ENCODE results near the gene RBMS2. TPM values are rescaled to one million over a fixed set of nuclear protein-coding genes. Genes with fewer than 3 reads are reported as not detected.
"Not testable (repeated sequence)": the region's sequence is repeated elsewhere in the genome, so short reads cannot be mapped to it uniquely, and the experiment has no call there.

RBMS2 gene
- total RNA-seq, 1 experiment from 2014 or later, result 9.3 TPM

GRCh38 chr12:56537546-56537945 is 15.9 kb downstream of the RBMS2 start:
- no peak for DNase-seq
- H3K9me3 ChIP-seq (replicated peaks), result no peaks in the 10 kb centered on the region
- peaks cover 4% of the 10 kb centered on the region; the same call in 1 of the 2 replicates for H3K4me1 ChIP-seq
- no peak overlapping the region for H3K4me3 ChIP-seq
- no peak overlapping the region for H3K27ac ChIP-seq
- H3K36me3 ChIP-seq, result no peaks in the 10 kb centered on the region
- H3K27me3 ChIP-seq, result no peaks in the 10 kb centered on the region

GRCh38 chr12:56541631-56542030 is 20.0 kb downstream of the RBMS2 start:
- no peaks in the 10 kb centered on the region for H3K27me3 ChIP-seq
- no peak for DNase-seq
- H3K4me1 ChIP-seq, result peaks cover 4% of the 10 kb centered on the region; the same call in 1 of the 2 replicates
- H3K36me3 ChIP-seq, result no peaks in the 10 kb centered on the region
- H3K27ac ChIP-seq, result no peak overlapping the region
- no peak overlapping the region for H3K4me3 ChIP-seq
- H3K9me3 ChIP-seq (replicated peaks), result no peaks in the 10 kb centered on the region

GRCh38 chr12:56542164-56542563 is 20.5 kb downstream of the RBMS2 start:
- Histone ChIP-seq H3K27ac (no peak overlapping the region), H3K9me3 (replicated peaks) (no peaks in the 10 kb centered on the region), H3K4me3 (no peak overlapping the region), H3K27me3 (no peaks in the 10 kb centered on the region), H3K36me3 (no peaks in the 10 kb centered on the region), H3K4me1 (peaks cover 4% of the 10 kb centered on the region; the same call in 1 of the 2 replicates)
- DNase-seq, result no peak

- Histone ChIP-seq H3K4me1 (no peaks in the 10 kb centered on the region), H3K4me3 (no peak overlapping the region), H3K27me3 (no peaks in the 10 kb centered on the region), H3K36me3 (no peaks in the 10 kb centered on the region), H3K27ac (no peak overlapping the region), H3K9me3 (replicated peaks) (no peaks in the 10 kb centered on the region)
- no peak for DNase-seq
Observed at GRCh38 chr12:56545023-56545604, 23.5 kb downstream of the RBMS2 start.

- Histone ChIP-seq H3K4me1 (no peaks in the 10 kb centered on the region), H3K9me3 (replicated peaks) (no peaks in the 10 kb centered on the region), H3K4me3 (no peak overlapping the region), H3K27me3 (no peaks in the 10 kb centered on the region), H3K36me3 (no peaks in the 10 kb centered on the region), H3K27ac (no peak overlapping the region)
- DNase-seq, result no peak
Observed at GRCh38 chr12:56546680-56547079, 25.1 kb downstream of the RBMS2 start.

- Histone ChIP-seq H3K4me1 (no peaks in the 10 kb centered on the region), H3K27me3 (no peaks in the 10 kb centered on the region), H3K36me3 (no peaks in the 10 kb centered on the region), H3K9me3 (replicated peaks) (no peaks in the 10 kb centered on the region), H3K27ac (no peak overlapping the region), H3K4me3 (no peak overlapping the region)
- no peak for DNase-seq
Observed at GRCh38 chr12:56551070-56551469, 29.4 kb downstream of the RBMS2 start.

- Histone ChIP-seq H3K36me3 (no peaks in the 10 kb centered on the region; the same call in 1 of the 2 replicates), H3K4me3 (peak overlapping the region; percentile 26), H3K27me3 (no peaks in the 10 kb centered on the region), H3K4me1 (peaks cover 21% of the 10 kb centered on the region), H3K27ac (peak overlapping the region; percentile 43), H3K9me3 (replicated peaks) (no peaks in the 10 kb centered on the region)
- peak; percentile 83 to 89 for DNase-seq
Observed at GRCh38 chr12:56565510-56566101, 44.0 kb downstream of the RBMS2 start.

GRCh38 chr12:56568146-56568545 is 46.5 kb downstream of the RBMS2 start:
- H3K4me3 ChIP-seq, result no peak overlapping the region
- peaks cover 23% of the 10 kb centered on the region for H3K4me1 ChIP-seq
- no peaks in the 10 kb centered on the region for H3K27me3 ChIP-seq
- H3K9me3 ChIP-seq (replicated peaks), result no peaks in the 10 kb centered on the region
- DNase-seq, result no peak
- no peaks in the 10 kb centered on the region; the same call in 1 of the 2 replicates for H3K36me3 ChIP-seq
- H3K27ac ChIP-seq, result no peak overlapping the region

- Histone ChIP-seq H3K4me1 (peaks cover 20% of the 10 kb centered on the region), H3K9me3 (replicated peaks) (no peaks in the 10 kb centered on the region), H3K36me3 (no peaks in the 10 kb centered on the region), H3K27ac (no peak overlapping the region), H3K27me3 (no peaks in the 10 kb centered on the region), H3K4me3 (no peak overlapping the region)
- no peak for DNase-seq
Observed at GRCh38 chr12:56571121-56571520, 49.5 kb downstream of the RBMS2 start.

GRCh38 chr12:56572288-56572687 is 50.7 kb downstream of the RBMS2 start:
- Histone ChIP-seq H3K9me3 (replicated peaks) (no peaks in the 10 kb centered on the region), H3K4me1 (peaks cover 18% of the 10 kb centered on the region), H3K4me3 (no peak overlapping the region), H3K27me3 (no peaks in the 10 kb centered on the region), H3K36me3 (no peaks in the 10 kb centered on the region), H3K27ac (no peak overlapping the region)
- DNase-seq, result no peak

GRCh38 chr12:56574210-56574609 is 52.6 kb downstream of the RBMS2 start:
- H3K36me3 ChIP-seq, result no peaks in the 10 kb centered on the region
- H3K27me3 ChIP-seq, result no peaks in the 10 kb centered on the region
- no peak overlapping the region for H3K4me3 ChIP-seq
- DNase-seq, result no peak
- H3K27ac ChIP-seq, result no peak overlapping the region
- H3K4me1 ChIP-seq, result peaks cover 18% of the 10 kb centered on the region
- H3K9me3 ChIP-seq (replicated peaks), result no peaks in the 10 kb centered on the region

GRCh38 chr12:56577248-56577647 is 55.6 kb downstream of the RBMS2 start:
- H3K4me3 ChIP-seq; H3K36me3 ChIP-seq; H3K27me3 ChIP-seq; H3K4me1 ChIP-seq; H3K9me3 ChIP-seq (replicated peaks); H3K27ac ChIP-seq; DNase-seq: not testable (repeated sequence)

GRCh38 chr12:56578983-56579546 is 57.4 kb downstream of the RBMS2 start:
- Histone ChIP-seq H3K27me3 (no peaks in the 10 kb centered on the region), H3K36me3 (no peaks in the 10 kb centered on the region; the same call in 1 of the 2 replicates), H3K9me3 (replicated peaks) (no peaks in the 10 kb centered on the region), H3K27ac (no peak overlapping the region), H3K4me3 (no peak overlapping the region), H3K4me1 (0 out of 2 replicates have a peak, but pooled peaks cover 3% of the 10 kb centered on the region)
- peak in 1 of 2 experiments; percentile 28 for DNase-seq

- H3K27ac ChIP-seq, result no peak overlapping the region
Observed at GRCh38 chr12:56581418-56582145, 60.0 kb downstream of the RBMS2 start.

GRCh38 chr12:56585098-56585497 is 63.5 kb downstream of the RBMS2 start:
- H3K36me3 ChIP-seq, result peaks cover 3% of the 10 kb centered on the region
- no peak overlapping the region for H3K4me3 ChIP-seq
- H3K27me3 ChIP-seq, result no peaks in the 10 kb centered on the region
- H3K27ac ChIP-seq, result no peak overlapping the region
- no peak for DNase-seq
- H3K9me3 ChIP-seq (replicated peaks), result no peaks in the 10 kb centered on the region
- no peaks in the 10 kb centered on the region for H3K4me1 ChIP-seq

More at GRCh38 chr12:56581418-56582145, 60.0 kb downstream of the RBMS2 start:
- Histone ChIP-seq H3K27me3 (no peaks in the 10 kb centered on the region), H3K9me3 (replicated peaks) (no peaks in the 10 kb centered on the region), H3K4me3 (no peak overlapping the region), H3K36me3 (peaks cover 3% of the 10 kb centered on the region), H3K4me1 (0 out of 2 replicates have a peak, but pooled peaks cover 3% of the 10 kb centered on the region)
- DNase-seq, result no peak
